Thyroid gland (tissue), 4 donors: ENCODE results near the gene NAV3.

Experiments
- CTCF ChIP-seq, 6 experiments: fragments of 200-600 bp in 3 of 6; fragments of 450-650 bp in 3 of 6; sonication (generic) in 3 of 6; IDR thresholded peaks; one replicate each; pipeline ENCODE4 v1.5.1; 2016 to 2019; ENCODE audit warnings: antibody characterized with exemption in 6 of 6, mild to moderate bottlenecking in 2 of 6, inconsistent platforms in 1 of 6, moderate library complexity in 1 of 6
- POLR2A ChIP-seq, 2 donors: fragments of 450-650 bp; IDR thresholded peaks; one replicate each; pipeline ENCODE4 v1.6.1; 2017; ENCODE audit warnings: antibody characterized with exemption in 2 of 2, mild to moderate bottlenecking in 2 of 2, moderate library complexity in 1 of 2

- TF ChIP-seq CTCF (IDR thresholded peaks at IDR 0.05) = no peak
- TF ChIP-seq POLR2A (IDR thresholded peaks at IDR 0.05) = no peak
Measured at GRCh38 chr12:77968571-77968970, 137.9 kb downstream of the NAV3 start.
